Limb (tissue), 2 donors: Measurements from ENCODE around the gene SURF6.
"Not testable (repeated sequence)": the region's sequence is repeated elsewhere in the genome, so short reads cannot be mapped to it uniquely, and the experiment has no call there.

Experiments
- DNase-seq, 2 donors: peaks; one replicate each; pipeline ENCODE4 v3.0.0-alpha.2; 2016; ENCODE audit errors: extremely low spot score in 2 of 2

The SURF6 gene

DNA sequence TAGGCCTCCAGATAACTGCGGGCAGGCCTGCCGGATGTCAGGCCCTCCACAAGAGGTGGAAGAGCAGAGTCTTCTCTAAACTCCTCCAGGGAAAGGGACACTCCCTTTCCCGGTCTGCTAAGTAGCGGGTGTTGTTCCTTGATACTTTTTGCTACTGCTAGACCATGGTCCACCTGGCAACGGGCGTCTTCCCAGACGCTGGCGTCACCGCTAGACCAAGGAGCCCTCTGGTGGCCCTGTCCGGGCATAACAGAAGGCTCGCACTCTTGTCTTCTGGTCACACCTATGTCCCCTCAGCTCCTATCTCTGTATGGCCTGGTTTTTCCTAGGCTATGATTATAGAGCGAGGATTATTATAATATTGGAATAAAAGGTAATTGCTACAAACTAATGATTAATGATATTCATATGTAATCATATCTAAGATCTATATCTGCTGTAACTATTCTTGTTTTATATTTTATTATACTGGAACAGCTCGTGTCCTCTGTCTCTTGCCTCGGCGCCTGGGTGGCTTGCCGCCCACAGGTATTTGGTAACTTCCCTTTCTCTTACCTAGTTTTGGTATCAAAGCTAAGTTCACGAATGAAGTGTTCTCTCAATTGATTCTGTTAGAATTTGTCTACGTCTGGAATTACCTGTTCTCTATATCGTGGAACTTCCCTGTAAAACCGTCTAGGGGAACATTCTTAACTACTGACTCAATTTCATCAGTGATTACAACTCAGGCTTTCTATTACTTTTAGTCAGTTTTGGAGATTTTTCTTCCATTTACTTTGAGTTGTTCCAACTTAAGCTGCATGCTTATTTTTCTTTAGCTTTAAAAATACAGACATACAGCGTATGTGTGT, 6.5 kb downstream of the SURF6 start:
- DNase-seq: not testable (repeated sequence)

DNA sequence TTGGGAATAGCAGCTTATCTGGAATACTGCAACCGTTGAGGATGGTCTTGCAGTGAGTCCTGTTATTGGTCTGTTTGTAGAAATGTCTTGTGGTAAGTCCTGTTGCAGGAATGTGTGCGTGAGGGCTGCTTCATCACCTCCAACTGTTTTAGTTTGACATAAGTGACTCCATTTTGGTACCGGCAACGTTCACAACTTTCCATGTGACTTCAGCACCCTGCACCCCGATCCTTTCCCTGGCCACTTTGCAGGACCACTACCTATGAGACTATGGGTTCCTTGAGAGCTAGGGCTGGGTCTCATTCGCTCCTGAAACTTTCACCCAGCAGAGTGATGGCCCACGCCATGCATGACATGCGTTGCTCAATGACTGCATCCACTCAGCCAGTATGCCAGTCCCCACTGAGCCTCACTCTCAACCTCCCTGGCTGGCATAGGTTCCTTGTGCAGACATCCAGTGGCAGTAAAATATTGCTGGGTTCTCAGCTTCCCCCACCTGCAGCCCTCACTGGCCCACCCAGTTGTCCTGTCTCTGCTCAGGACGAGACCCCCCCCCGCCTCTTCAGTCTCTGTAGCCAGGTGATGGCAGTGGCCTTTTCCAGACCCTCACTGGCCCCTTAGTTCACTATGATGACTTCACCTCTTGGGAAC, 8.0 kb downstream of the SURF6 start:
- DNase-seq: no peak

DNA sequence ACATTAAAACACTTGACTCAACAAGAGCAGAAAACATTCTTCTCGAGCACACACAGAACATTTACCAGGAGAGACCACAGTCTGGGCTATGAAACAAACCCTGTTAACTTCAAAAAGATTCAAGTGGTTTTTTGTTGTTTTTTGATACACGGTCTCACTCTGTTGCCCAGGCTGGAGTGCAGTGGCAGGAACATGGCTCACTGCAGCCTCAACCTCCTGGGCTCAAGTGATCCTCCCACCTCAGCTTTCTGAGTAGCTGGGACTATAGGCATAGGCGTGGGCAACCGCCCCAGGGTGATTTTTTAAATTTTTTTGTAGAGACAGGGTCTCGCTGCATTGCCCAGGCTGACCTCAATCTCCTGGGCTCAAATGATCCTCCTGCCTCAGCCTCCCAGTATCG, 9.0 kb downstream of the SURF6 start:
- not testable (repeated sequence) for DNase-seq

DNA sequence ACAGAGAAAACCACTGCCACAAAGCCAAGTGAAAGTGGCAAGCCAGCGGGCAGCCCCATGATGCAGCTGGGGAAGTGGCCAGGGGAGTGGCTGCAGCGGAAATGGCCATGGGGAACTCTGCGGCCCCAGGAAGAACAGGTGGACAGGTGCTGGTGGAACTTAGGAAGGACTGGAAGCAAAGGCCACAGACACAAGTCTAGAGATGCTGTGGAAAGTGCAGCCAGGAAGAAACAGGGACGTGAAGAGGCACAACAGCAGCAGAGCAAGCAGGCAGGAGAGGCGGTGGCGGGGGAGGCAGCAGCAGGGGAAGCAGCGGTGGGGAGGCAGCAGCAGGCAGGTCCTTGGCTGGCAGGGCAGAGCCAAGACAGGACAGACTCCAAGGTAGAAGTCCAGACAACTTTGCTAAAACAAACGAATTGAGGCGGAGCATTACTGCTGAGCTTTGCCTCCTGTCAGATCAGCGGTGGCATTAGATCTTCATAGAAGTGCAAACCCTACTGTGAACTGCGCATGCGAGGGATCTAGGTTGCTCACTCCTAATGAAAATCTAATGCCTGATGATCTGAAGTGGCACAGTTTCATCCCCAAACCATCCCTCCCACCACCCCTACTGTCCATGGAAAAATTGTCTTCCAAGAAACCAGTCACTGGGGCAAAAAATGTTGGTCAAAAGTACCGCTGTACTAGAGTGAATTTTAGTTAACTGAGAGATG, 11.8 kb downstream of the SURF6 start:
- DNase-seq: no peak

DNA sequence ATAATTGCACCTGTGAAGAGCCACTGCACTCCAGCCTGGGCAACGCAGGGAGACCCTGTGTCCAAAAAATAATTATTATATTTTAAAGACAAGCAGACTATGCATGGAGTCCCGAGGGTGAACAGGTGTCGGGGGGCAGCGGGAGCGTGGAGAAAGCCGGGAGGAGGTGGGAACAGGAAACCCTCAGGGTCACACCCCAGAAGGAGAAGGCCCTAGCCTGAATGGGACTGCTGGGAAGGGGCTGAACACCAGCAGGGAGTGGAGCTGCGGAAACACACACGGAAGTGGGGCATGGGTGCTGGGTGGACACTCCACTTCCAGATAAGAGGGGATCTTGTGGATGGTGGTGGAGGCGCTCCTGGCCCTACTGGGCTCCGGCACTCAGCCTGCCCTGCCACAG, 12.8 kb downstream of the SURF6 start:
- DNase-seq: no peak

DNA sequence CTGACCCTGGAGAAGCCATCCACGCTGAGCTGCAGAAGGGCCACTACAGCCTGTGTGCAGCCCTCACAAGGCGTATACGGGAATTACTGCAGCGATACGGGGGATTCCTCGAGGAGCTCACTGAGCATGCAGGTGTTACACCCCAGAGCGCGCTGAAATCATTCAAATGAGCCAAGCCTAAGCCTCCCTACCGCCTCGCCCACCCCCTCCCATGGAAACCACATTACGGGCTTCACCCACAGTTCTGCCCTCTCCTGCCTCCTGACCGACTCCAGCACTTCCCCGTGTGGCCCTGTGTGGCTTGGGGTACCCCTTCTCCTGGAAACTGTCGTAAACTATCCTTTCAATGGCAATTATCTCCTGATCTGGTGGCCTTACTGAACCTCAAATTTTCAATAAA, 13.3 kb downstream of the SURF6 start:
- no peak for DNase-seq

DNA sequence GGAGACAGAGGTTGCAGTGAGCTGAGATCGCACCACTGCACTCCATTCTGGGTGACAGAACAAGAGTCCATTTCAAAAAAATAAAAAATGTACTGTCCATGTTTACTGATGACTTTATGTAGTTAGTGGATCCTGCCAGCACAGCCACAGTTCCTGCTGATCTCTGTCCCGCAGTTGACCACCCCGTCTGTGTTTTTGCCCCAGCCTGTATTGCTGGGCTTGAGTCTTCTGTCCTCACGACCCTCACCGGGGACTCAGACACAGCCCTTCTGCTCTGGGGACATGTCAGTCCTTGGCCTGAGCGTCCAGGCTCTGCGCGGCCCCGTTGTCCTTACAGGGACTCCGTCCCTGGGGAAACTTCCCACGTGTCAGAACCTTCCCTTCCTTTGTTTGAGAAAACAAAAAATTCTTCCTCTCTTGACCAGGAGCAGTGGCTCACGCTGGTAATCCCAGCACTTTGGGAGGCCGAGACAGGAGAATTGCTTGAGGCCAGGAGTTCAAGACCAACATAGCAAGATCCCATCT, 14.5 kb downstream of the SURF6 start:
- no peak for DNase-seq

DNA sequence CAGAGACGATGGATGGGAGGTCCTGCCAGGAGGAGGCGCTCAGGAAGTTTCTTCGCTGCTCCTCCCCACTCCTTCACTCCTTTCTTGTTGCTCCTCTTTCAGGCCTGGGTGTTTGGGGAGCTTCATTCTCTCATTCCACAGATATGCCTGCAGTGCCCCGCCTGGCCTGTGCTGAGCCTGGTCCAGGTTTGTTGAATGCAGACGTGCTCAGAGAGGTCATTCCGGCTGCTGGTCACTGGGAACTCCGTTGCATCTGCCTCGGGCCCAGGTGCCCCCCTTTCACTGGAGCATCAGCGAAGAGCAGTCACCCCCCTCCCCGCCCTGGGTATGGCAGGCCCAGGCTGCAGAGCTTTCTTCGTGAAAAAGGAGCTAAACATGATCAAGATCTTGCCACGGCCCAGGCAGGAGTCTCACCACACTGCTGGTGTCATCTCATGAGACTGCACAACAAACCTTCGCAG, 15.5 kb downstream of the SURF6 start:
- no peak for DNase-seq

DNA sequence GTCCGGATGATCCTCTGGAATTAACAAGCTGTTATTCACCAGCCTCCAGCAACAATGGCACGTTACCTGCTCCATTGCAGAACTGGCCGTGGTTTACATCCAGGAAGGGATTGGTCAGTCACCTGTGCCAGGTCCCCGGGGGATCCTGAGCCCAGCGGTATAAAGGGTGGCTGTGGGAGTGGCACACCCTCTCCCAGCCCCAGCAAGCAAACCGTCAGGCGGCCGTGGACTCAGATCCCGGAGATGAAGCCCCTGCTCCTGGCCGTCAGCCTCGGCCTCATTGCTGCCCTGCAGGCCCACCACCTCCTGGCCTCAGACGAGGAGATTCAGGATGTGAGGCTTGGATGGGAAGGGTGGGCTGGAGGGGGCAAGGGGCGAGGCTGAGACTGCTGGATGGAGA, 18.4 kb downstream of the SURF6 start:
- DNase-seq: not testable (repeated sequence)

DNA sequence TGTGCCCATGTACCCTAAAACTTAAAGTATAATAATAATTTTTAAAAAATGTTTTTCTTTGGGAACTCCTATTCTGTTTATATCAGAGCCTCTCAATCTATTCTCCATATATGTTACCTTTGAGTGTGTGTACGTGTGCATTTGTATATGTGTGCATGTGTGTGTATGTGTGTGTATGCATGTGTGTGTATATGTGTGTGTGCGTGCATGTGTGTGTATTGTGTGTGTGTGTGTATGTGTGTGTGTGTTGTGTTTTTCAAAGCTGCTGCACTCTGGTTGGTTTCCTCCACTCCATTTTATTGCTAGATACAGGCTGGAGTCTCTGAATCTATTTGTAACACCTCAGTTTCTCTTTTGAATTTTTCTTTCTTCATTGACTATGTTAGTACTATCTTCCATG, 20.0 kb downstream of the SURF6 start:
- no peak for DNase-seq

DNA sequence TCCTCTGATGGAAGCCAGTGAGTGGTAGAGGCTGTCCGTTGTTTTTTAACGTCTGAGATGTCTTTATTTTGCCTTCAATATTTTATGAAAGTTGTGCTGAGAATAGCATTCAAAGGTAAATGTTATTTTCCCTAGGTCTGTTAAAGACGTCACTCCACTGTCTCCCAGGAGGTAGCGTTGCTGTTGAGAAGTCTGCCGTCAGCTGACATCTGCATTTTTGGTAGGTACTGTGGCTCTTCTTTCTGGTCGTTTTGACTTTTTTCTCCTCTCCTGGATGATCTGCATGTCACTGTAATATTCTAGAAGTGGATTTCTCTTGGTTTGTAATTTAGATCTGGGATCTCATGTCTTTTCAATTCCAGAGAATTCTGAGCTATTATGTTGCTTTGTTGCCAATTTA, 26.4 kb downstream of the SURF6 start:
- DNase-seq: no peak

DNA sequence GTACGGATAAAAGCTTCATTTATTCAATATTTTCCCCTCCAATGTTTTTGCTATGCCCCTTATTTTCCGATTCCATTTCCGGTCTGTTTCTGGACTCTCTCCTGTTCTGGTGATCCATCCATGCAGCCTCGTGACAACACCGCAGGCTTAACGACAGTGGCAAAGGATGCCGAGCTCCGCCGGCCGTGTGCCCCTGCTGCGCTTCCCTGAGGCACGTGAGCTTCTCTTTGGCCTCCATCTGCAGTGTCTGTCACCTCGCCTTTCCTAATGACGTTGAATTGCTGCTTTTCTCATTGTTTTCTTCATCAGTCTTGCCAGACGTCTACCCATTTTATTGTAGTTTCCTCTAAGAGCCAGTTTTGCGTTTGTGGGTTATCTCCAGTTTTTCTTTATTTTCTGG, 28.7 kb downstream of the SURF6 start:
- no peak for DNase-seq

DNA sequence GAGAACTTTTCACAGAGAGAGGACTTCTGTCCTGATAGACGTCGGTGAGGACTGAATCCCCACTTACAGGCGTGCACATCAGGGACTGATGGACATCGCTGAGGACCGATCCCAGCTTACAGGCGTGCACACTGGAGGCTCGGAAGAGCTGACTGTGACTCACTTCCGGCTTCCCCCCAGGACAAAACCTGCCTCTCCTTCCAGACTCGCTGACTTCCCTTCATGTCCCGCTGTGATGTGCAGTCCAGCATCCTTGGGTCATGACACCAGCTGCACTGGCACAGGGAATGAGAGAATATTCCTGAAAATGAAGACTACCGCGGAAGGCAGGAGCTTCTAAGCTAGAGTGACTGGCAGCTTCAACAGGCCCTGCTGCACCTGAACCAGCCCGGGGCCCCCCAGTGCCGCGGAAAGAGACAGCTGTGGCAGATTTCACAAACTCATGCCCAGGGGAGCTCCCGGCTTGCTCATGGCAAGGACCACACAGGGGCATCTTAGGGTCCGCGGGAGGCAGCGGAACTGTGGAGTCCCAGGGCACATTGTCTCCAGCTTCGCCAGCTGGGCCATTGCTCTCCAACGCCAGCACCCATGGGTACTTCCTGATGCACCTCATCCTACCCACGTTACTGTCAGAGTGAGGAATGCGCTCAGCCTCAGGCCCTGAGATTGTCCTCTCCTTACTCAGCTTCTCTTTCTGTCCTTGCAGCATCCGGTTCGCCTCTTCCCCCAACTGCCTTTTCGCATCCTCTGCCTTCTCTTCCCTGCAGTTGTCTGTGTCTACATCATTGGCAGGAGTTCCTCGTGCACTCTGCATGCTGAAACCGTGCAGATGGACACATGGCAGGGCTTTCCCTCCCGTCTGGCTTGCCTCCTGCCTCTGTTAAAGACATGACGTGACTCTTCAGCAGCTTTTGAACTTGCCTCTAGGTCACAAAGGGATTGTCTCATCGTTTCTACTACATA, 29.5 kb downstream of the SURF6 start:
- no peak for DNase-seq

DNA sequence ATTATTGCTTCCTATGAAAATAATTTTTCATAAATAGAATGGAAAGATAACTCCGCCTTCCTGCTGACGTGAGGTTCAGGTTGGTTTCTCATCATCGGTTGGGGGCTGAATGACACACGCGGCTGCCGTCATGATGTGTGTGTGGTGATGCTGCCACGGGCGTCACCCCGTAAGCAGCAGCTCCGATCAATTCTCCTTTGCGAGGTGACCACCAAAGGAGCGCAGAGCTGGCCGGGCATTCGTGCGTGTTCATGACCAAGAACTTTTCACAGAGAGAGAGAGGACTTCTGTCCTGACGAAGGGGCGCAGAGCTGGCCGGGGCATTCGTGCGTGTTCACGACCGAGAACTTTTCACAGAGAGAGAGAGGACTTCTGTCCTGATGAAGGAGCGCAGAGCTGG, 30.3 kb downstream of the SURF6 start:
- no peak for DNase-seq

DNA sequence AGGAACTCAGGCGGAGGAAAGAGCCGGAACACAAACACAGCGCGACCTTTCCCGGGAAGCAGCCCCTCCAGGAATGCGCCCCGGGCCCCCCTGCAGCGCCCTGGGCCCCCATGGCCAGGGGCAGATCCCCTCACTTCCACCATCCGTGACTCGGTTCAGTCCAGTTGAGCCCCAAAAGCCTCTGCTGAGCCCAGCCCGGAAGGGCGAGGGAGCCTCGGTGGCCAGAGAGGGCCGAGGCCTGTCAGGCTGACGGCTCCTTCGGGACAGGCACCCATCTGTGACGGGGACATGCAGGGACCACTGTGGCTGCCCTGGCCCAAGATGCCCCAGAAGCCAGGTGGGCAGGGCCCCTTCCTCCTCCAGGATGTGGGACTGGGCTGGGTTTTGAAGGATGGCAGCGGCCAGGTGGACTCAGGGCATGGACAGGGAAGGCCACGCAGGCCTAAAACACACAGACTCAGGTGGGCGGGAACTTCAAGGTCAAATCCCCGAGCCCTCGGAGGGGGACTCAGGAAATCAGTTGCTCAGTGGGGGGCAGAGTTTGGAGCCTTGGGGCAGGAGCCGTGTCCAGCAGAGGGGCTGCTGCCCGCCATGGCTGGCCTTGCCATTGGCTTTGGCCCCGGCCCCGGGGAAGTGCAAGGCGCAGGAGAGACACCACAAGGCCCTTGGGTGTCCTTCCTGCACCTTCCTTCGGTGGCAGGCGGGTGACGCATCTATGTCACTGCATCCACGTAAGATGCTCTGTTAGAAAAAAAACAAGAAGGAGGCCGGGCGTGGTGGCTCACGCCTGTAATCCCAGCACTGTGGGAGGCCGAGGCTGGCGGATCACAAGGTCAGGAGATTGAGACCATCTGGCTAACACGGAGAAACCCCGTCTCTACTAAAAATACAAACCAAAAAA, 31.3 kb downstream of the SURF6 start:
- no peak for DNase-seq

DNA sequence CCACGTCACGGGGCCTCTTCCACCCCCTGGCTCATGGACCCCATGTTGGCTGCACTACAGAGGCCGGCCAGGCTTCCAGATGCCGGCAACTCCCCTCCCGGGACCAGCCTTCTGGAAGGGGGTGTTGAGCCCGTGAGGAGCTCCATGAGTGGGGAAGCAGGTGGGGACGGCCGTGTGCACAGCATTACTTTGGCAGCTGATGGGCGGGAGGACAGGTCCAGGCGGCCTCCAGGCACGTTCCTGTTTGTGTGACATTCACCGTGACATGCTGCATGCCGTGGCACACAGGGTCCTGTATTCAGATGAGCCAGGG, 31.9 kb downstream of the SURF6 start:
- no peak for DNase-seq

DNA sequence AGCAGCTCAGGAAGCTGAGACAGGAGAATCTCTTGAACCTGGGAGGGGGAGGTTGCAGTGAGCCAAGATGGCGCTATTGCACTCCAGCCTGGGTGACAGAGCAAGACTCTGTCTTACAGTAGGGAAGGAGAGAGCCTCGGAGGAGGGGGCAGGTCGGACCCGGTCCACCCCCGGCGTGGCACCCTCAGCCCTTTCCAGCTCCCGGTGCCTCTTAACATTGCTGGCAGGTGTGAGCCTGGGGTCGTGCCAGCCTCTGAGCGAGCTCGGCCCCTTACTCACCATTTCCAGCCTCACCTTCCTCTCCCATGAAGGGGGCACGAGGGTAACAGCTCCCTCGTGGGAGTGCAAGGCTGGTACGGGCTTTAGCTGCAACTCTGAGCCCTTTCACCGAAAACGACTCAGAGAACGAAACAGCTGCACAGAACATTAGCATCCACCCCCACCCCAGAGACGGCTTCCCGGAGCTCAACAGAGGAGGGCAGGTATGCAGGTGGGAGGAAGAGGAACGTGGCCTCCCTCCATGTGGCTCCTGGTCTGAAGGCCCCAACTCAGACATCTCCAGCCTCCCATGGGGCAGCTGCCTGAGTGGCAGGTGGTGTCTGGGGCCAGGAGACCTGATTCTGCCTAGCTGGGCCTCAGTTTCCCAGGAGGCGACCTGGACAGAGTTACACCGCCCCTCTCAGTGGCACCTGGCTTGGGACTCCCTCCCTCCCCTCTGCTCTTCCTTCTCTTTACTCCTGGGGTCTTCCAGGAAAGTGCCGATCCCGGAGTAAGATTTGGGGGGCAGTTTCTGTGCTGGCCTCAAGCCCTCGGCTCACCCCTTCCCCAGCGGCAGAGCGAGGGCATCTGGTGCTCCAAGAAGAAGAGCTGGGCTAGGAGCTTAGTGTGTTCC, 32.5 kb downstream of the SURF6 start:
- DNase-seq: no peak

DNA sequence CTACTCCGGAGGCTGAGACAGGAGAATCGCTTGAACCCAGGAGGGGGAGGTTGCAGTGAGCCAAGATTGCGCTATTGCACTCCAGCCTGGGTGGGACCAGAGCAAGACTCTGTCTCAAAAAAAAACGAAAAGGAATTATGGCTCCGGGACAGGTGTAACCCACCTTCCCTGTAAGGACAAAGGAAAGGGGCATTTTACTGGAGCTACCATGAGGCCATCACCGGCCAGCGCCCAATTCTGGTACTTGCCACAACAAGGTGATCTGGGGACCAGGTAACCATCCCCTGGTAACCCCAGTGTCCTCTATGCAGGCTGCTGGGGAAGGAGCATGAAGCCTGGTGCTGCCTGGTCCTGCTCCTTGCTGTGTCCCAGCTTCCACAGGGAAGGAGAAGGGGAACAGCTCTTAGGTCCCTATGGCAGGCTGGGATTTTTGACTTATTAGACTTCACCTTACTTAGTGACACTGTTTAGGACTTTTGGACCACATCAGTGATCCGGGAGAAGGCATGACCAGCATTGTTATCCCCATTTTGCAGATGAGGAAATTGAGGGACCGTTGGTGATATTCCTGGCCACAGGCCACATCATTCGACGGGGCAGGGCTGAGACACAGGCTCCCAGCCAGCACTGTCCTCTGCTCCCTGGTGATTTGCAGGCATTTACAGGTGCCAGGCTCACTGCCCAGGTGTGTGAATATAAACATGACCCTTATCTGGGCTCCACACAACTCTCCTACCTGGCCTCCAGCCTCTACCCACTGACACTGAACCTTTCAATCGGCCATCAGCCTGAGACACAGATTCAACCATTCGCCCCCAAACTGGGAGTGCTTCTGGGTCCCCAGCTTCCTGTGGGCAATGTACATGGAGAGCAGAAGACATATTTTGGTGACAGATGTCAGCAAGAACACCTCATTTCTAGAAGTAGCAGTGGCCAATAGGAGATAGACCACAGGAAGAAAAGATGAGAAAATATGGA, 34.4 kb downstream of the SURF6 start:
- DNase-seq: no peak
